SH-SY5Y (cell line): ENCODE measurements around the gene PLEKHD1.

ENCODE experiments used
- GATA2 ChIP-seq: IDR thresholded peaks from 2 replicates; pipeline ENCODE4 v1.6.1; 2011; ENCODE audit warnings: mild to moderate bottlenecking, low read depth, low read length
- GATA3 ChIP-seq: IDR thresholded peaks from 2 replicates; pipeline ENCODE4 v1.6.1; 2011; ENCODE audit warnings: low read depth, mild to moderate bottlenecking, low read length, moderate library complexity

DNA sequence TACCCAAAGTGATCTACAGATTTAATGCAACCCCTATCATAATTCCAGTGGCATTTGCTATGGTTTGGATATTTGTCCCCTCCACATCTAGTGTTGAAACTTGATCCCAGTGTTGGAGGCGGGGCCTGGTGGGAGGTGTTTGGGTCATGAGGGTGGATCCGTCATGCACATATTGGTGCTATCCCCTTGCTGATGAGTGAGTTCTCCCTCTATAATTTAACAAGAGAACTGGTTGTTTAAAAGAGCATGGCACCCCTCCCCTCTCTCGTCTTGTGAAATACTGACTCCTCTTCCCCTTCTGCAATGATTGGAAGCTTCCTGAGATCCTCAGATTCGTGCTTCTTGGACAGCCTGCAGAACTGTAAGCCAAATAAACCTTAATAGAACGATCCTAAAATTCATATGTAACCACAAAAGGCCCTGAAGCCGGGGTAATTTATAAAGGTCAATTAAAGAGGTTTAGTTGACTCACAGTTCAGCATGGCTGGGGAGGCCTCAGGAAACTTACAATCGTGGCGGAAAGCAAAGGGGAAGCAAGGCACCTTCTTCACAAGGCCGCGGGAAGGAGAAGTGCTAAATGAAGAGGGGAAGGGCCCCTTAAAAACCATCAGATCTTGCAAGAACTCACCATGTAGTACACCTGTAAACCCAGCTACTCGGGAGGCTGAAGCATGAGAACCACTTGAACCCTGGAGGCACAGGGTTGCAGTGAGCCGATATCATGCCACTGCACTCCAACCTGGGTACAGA, 44.8 kb upstream of the PLEKHD1 start:
- TF ChIP-seq GATA2 (no peak), GATA3 (no peak)
